Right lung (tissue), 5 donors: ENCODE data around the gene TMEM169. TPM values are rescaled to one million over a fixed set of nuclear protein-coding genes. Genes with fewer than 3 reads are reported as not detected.
"Not testable (repeated sequence)": the region's sequence is repeated elsewhere in the genome, so short reads cannot be mapped to it uniquely, and the experiment has no call there.

Experiments
- DNase-seq, 2 donors: peaks; one replicate each; pipeline ENCODE4 v3.0.0-alpha.2; 2013
- polyA plus RNA-seq, 5 donors: library from polyadenylated mRNA; unstranded; fragments of 120-200 nt; gene quantifications; one replicate each; pipeline versions ENCODE4 v1.2.1 to v1.2.3, GENCODE V29; 2013; ENCODE audit warnings: inconsistent platforms in 1 of 5, low replicate concordance in 1 of 5; ENCODE audit not compliant: insufficient read length in 5 of 5, insufficient read depth in 1 of 5

TMEM169 gene
- polyA plus RNA-seq, 5 donors, result 0.73 to 1.2 (median 0.98) TPM

DNA sequence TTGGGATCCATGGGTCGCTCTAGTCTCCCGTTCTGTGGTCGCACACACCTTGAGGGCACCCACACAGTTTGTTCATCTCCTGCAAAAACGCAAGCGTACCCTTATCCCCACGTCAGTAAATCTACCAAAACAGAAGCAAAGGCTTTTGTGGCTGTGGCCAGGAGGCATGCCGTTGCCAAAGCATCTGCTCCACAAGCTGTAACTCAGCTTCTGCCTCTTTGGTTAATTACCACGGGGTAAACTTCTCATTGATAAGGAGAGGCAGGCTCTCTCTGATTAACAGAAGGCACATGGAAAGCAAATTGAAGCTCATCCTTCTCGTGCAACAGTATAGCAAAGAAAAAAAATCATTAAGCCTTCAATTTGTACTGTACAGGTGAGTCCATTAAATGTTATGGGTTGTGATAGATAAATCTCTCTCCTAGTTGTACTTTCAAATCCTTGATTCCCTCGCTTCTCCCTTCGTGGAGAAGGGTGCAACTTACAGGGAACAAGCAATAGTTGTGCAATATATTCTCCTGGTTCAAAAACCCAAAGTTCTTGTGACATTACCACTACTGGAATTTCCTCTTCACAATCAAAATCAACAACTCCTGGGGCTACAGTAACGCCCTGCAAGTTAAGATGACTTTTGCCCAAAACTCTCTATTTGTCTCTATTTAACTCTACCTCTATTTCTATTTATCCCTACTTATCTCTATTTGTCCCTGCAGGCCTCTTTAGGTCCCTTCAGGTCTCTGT, 10.4 kb upstream of the TMEM169 start:
- DNase-seq, result no peak

DNA sequence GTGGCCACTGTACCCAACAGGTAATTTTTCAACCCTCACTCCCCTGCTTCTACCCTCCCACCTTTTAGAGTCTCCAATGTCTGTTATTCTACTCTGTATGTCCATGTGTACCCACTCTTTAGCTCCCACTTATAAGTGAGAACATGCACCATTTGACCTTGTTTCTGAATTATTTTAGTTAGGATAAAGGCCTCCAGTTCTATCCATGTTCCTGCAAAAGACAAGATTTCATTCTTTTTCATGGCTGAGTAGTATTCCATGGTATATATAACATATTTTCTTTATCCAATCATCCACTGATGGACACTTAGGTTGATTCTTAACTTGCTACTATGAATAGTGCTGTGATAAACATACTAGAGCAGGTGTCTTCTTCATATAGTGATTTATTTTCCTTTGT, 9.2 kb upstream of the TMEM169 start:
- DNase-seq, result no peak

DNA sequence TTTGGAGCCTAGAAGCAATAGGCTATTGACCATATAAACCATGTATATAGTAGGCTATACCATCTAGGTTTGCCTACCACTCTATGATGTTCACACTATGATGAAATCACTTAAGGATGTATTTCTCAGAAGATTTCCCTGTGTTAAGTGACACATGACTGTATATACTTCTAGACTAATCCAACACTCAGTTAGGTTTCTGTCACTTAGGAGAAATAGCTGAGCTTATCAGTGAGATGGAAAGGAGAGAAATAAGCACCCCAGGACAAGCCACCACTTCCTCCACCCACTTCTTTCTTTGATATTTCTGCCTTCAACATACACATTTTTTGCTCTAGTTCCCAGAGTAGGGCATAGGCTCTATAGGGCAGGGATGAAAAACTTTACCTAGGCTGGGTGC, 7.9 kb upstream of the TMEM169 start:
- no peak for DNase-seq

DNA sequence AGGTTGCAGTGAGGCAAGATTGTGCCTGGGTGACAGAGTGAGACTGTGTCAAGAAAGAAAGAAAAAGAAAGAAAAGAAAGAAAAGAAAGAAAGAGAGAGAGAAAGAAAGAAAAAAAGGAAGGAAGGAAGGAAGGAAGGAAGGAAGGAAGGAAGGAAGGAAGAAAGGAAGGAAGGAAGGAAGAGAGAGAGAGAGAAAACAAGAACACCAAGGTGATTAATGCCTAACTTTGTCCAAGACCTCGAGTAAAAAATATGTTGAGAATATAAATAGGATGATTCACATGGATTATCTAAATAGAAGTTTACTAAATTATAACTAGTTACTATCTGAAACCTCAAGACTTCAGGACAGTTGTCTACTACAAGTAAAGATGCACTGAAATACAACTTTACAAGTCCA, 7.3 kb upstream of the TMEM169 start:
- DNase-seq, result no peak

DNA sequence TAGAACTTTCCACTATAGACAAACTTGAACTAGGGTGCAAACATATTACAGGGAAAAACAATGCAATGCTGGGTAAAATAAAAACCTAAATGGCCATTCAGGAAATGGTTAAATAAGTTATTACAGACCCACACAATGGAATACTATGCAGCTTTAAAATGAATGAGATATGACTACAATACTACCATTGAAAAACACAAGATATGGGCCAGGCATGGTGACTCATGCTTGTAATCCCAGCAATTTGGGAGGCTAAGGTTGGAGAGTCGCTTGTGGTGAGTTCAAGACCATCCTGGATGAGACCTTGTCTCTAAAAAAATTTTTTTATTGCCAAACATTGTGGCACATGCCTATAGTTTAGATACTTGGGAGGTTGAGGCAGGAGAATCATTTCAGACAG, 6.9 kb upstream of the TMEM169 start:
- no peak for DNase-seq

DNA sequence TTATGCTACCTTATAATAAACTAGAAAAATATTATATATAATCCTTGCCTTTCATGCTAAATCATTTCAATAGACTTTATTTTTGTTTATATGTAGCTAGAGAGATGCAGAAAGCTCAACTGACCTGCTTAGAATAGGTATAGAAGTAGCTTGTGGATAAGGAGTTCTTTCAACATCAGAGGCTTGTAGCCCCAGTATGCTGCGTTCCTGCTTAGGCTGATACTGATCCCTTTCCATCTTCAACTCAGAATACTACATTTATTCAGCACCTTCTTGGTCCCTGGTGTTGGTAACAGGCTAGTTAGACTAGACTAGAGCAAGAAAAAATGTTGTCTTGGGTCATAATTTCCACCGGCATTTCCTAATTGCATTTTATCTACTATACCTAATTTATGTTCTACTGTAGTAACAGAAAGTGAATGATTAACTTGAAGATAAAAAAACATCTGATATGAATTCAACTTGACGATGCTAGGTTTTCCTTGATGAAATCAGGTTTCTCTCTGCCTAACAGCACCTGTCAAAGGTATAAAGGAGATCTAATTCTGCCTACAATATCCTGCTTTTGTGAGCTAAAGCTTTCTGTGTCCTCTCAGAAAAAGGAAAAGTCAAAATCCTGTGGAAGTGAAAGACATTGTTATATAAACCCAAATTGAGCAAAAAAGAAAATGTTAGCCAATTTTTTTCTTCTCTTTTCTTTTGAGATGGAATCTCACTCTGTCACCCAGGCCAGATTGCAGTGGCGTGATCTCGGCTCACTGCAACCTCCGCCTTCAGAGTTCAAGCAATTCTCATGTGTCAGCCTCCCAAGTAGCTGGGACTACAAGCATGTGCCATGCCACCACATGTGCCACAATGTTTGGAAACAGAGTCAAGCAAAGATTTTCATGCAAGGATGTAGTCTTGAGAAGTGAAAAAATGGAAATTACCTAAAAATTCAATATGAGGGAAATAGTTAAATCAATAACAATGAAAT, 5.9 kb upstream of the TMEM169 start:
- DNase-seq, result no peak

DNA sequence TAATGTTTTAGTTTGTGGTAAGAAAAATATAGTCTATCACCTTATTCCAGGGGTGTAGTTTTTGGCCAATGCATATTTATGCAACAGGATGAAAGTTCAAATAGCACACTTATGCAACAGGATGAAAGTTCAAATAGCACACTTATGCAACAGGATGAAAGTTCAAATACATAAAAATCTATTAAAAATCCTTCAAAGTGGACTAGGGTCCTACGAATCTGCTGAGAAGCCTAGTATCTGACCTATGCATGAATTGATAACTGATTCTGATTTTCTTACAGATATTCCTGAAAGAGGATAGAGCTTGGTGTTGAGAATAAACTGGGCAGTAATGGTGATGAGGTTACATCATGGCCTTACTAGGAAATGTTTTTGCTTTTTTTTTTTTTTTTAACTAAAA, 2.9 kb upstream of the TMEM169 start:
- no peak for DNase-seq

DNA sequence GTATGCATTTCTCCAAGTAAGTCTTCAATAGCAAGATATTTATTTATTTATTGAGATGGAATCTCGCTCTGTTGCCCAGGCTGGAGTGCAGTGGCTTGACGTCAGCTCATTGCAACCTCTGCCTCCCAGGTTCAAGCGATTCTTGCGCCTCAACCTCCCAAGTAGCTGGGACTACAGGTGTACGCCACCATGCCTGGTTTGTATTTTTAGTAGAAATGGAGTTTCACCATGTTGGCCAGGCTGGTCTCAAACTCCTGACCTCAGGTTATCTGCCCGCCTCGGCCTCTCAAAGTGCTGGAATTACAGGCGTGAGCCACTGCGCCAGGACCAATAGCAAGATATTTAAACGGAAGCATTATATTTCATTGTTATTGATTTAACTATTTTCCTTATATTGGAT, 1.7 kb upstream of the TMEM169 start:
- DNase-seq, result not testable (repeated sequence)

DNA sequence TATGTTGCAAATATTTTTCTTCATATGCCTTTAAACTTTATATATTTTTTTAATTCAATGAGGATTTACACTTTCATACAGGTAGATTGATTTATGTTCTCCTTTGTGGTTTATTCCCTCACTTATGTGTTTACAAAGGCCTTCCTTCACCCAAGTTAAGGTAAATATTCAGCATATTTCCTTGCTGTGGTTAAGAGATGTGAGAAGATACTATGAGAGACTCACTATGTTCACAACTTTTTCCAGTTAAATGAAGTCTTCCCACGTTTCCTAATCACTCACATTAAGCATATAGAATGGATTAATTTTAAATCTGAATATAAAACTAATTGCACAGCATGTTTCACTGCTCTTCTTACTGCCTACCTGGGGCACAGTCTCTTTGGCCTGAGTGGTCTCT, 707 bp upstream of the TMEM169 start:
- DNase-seq, result no peak

- DNase-seq, result no peak
Observed at GRCh38 chr2:216082117-216082711, 495 bp downstream of the TMEM169 start.

- no peak for DNase-seq
Observed at GRCh38 chr2:216082805-216083204, 1.1 kb downstream of the TMEM169 start.

GRCh38 chr2:216083464-216084281, 2.0 kb downstream of the TMEM169 start:
- no peak for DNase-seq

DNA sequence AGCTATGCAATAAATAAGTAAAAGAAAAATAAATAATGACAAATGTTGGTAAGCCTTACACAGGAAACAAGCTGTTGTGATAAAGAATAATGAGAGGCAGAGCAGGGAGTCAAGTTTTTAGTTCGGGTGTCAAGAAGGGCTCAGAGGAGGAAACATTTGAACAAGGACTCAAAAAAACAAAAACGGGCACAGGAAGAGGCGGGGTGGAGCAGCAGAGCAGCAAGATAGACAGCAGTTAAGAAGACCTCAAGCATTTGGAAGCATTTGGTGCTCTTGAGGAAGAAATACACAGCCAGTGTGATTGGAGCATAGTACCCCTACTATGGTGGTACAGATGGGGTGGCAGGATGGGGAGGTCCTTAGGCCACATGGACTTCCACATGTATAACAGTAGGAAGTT, 2.8 kb downstream of the TMEM169 start:
- no peak for DNase-seq

GRCh38 chr2:216086207-216086893, 4.6 kb downstream of the TMEM169 start:
- DNase-seq, result no peak

DNA sequence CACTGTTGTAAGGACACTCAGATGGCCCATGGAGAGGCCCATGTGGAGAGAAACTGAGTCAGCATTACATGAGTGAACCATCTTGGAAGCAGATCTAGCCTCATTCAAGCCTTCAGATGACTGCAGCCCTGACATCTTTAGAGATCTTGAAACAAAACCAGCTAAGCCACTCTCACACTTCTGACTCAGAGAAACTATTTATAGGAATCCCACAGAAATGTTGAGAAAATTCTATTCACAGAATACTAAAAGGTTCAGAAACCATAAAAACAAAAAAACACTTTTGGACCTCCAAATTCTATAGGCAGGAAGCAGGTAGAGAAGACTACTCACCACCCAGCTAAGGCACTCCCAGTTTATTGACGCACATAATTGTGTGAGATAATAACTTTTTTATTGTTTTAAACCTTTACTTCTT, 8.7 kb downstream of the TMEM169 start:
- DNase-seq, result no peak

- no peak for DNase-seq
Observed at GRCh38 chr2:216092646-216093045, 10.9 kb downstream of the TMEM169 start.

- no peak for DNase-seq
Observed at GRCh38 chr2:216094701-216095100, 13.0 kb downstream of the TMEM169 start.

GRCh38 chr2:216098421-216099334, 17.0 kb downstream of the TMEM169 start:
- DNase-seq, result no peak

GRCh38 chr2:216101109-216101508, 19.4 kb downstream of the TMEM169 start:
- no peak for DNase-seq

DNA sequence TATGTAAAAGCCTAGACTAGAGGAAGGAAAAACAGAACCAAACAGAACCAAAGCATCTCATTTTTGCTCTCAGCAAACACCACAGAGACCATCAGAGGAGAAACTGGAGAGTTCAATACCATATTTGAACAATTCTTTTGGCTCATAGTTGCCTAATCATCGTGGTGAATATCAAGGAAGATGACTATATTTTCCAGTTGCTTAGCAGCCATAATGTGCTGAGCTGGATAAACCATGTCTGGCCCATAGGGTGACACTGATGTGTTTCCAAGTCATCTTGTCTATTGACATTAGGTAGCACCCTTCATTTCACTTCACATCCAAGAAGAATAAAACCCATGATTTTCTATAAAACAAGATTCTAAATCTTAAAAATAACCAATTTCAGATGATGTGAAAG, 21.5 kb downstream of the TMEM169 start:
- DNase-seq, result no peak
